LoVo (cell line): Measurements from ENCODE around the gene XXYLT1.
A peak's percentile ranks its signal among the peaks of the same experiment; 100 is the strongest.
"Not testable (repeated sequence)": the region's sequence is repeated elsewhere in the genome, so short reads cannot be mapped to it uniquely, and the experiment has no call there.

Experiments
- DNase-seq: peaks from one replicate; pipeline ENCODE4 v3.0.0-alpha.2; 2016; ENCODE audit warnings: low spot score

The XXYLT1 gene

DNA sequence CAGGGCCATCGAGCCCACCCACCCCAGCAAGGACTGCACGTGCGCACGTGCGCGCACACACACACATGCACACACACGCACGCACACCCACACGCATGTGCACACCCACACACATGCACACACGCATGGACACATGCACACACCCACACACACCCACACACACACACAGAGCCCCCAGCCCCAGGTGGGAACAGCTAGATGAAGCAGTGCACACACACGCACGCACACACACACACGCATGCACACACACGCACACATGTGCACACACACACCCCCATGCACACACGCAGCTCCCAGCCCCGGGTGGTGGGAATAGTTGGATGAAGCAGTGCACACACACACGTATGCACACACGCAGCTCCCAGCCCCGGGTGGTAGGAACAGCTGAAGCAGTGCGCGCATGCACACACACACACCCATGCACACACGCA is 158.6 kb downstream of the XXYLT1 start:
- no peak for DNase-seq

- DNase-seq = no peak
Observed at GRCh38 chr3:195111766-195112165, 159.2 kb downstream of the XXYLT1 start.

- DNase-seq = no peak
Observed at GRCh38 chr3:195111319-195111705, 159.6 kb downstream of the XXYLT1 start.

GRCh38 chr3:195110647-195111318 is 160.2 kb downstream of the XXYLT1 start:
- DNase-seq = no peak

GRCh38 chr3:195109098-195109657 is 161.8 kb downstream of the XXYLT1 start:
- no peak for DNase-seq

DNA sequence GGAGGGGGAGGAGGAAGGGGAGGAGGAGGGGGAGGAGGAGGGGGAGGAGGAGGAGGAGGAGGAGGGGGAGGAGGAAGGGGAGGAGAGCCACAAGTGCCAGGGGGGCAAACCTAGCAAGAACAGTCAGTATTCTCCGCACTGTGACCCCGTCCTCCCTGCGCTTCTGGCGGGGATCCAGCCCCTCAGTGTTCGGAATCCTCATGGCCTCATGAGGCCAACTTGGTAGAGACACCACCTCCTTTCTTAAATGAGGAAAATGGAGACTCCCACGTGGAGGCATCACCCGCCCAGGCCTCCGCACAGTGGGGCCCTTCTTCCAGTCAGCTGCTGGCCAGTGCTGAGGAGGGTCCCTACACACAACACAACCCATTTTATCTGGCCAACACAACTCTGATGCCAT is 163.4 kb downstream of the XXYLT1 start:
- no peak for DNase-seq

DNA sequence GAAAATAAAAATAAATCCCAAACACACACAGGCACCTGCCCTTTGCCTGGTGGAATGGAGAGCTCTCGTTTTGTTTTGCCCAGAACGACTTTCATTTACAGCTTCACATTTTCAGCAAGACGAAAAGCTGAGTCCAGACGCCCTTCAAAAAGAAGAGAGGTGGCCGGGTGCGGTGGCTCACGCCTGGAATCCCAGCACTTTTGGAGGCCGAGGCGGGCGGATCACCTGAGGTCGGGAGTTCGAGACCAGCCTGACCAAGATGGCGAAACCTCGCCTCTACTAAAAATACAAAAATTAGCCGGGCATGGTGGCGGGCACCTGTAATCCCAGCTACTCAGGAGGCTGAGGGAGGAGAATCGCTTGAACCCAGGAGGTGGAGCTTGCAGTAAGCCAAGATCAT is 163.9 kb downstream of the XXYLT1 start:
- DNase-seq = not testable (repeated sequence)

- DNase-seq = peak; percentile 54
Observed at GRCh38 chr3:195106418-195106906, 164.5 kb downstream of the XXYLT1 start.

DNA sequence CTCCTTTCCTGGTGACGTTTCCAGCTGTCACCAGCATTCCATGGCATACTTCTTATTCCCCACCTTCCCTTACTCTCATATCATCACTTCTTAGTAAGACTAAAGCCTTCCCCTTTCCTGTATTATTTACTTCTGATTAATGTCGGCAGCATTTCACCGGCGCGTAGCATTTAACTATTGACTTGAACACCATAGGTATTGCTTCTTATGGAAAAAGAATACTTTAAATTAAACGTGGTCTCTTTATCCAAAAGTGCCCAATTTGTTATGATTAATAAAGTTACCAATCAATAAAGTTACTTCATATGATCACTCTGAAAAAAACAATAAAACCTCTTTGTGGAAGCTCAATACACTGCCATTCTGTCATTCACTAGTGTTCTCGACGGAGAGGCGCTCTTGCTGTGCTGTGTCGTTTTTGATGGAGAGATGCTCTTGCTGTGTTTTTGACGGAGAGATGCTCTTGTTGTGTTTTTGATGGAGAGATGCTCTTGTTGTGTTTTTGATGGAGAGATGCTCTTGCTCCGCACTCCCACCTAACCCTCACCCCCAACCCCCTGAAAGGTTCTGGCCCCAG is 165.0 kb downstream of the XXYLT1 start:
- DNase-seq = no peak

DNA sequence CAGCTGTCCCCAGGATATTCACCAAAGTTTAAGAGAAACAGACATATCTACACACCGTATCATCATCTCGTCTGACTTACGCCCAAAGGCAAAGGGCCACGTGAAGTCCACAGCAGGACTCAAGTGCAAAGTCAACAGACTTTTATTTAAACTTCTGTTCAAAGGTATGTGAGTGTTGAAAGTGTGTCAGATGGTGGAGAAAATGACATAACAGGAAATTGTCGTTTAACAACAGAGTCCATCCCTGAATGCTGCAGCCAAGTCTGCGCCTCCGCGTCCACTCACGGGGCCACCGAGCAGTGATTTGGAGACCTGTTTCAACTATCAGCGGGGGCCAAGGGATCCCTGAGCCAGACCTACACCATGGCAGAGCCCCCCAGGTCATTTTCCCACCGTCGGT is 165.6 kb downstream of the XXYLT1 start:
- no peak for DNase-seq

DNA sequence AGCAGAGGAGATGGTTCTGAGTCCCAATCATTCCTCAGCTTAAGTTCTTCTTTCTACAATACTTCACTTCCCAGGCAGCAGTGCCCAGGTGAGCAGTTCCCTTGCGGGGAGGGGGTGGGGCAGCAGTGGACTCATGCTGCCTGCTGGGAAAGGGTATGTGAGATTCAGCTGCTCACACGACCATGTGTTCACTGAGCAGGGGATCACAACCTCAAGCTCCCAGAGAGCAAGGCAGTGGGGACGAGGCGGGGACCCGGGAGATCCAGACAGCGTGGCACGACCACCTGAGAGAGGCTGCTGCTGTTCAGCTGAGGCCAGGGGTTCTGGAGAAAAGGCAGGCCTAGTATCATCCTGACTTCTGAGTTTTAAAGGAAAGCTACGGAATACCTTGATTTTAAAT is 166.6 kb downstream of the XXYLT1 start:
- no peak for DNase-seq

DNA sequence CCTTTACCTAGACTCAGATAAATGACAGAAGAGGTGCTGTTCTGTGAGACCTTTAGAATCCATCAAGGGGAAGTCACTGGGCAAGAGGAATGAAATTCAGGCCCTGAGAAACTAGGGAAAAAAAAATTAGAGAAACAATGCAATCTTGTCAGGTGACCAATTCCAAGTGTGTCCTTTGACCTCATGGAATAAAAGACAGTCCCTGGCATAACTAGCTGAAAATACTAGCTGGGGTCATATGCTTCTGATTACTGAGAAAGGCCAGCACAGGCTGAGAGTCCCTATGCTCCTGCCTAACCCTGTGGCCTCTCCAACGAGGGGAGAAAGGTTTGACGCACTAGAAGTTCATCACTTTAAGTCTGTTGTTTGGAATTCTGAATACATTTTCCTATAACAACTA is 167.3 kb downstream of the XXYLT1 start:
- DNase-seq = no peak

DNA sequence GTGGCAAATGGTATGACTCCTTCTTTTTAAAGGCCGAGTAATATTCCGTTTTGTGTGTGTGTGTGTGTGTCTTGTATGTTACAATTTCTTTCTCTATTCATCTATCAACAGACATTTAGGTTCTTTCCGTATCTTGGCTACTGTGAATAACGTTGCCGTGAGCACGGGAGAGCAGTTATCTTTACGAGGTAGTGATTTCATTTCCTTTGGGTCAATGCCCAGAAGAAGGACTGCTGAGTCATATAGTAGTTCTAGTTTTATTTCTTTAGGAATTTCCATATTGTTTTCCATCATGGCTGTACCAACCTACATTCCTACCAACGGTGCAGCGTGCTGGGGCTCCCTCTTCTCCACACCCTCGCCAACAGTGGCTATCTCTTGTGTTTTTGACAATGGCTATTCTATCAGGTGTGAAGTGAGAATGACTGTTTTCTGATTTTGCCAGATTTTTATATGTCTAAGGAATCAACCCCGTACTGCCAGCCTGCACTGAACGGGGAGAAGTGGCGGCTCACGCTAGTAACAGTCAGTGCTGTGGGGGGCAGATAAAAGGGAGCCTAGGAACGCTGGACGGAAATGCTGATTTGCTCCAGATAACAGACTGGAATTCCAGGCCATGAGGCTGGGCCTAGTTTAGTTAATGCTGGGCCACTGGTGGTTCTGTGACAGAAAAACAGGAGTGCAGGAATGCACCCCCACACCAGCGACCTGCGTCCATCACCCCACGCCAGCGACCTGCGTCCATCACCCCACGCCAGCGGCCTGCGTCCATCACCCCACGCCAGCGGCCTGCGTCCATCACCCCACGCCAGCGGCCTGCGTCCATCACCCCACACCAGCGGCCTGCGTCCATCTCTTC is 168.1 kb downstream of the XXYLT1 start:
- DNase-seq = peak; percentile 93

- DNase-seq = no peak
Observed at GRCh38 chr3:195101927-195102608, 168.9 kb downstream of the XXYLT1 start.

DNA sequence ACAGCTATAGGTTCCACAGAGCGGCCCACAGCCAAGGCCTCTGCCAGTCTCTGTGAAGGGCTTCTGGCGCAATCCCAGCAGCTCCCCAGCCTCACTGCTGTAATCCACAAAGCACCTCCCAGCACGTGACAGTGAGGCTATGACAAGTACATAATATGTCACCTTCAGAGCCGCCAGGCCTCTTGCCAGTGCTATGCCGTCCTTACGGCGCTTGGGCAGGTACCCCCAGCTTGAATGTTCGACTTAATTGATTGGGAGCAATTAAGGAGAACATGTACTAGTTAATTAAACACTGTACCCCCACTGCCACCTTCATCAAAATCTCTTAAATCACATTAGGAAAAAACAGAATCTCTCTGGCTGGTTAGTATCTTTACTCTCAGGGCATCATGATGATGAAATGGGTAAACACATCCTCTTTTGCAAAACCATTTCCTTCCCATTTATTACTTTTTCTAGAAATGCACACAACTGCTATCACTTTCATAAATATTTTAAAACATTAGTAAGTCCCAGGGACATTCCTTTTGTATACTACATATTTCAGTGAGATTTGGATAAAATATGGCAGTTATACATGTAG is 169.9 kb downstream of the XXYLT1 start:
- no peak for DNase-seq

- no peak for DNase-seq
Observed at GRCh38 chr3:195099951-195100785, 170.8 kb downstream of the XXYLT1 start.

GRCh38 chr3:195098741-195099525 is 172.0 kb downstream of the XXYLT1 start:
- DNase-seq = no peak

- no peak for DNase-seq
Observed at GRCh38 chr3:195097331-195098255, 173.4 kb downstream of the XXYLT1 start.
